Neural progenitor cell (in vitro differentiated cells): ENCODE measurements around the gene ZCWPW2. TPM values are rescaled to one million over a fixed set of nuclear protein-coding genes. Genes with fewer than 3 reads are reported as not detected.
A peak's percentile ranks its signal among the peaks of the same experiment; 100 is the strongest.

Experiments used
- DNase-seq: peaks from one replicate; pipeline ENCODE4 v3.0.0-alpha.2; 2016; ENCODE audit warnings: low spot score
- H2AFZ ChIP-seq: fragments of 200-600 bp; sonication (generic); replicated peaks from 2 replicates; pipeline ENCODE4 v1.6.1; 2016; ENCODE audit warnings: antibody characterized with exemption
- H3F3A ChIP-seq: fragments of 200-600 bp; sonication (generic); 2 replicates; pipeline ENCODE4 v1.6.1; 2016; ENCODE audit warnings: antibody characterized with exemption, low read depth
- H3K27ac ChIP-seq: fragments of 200-600 bp; sonication (generic); 2 replicates; pipeline ENCODE4 v1.5.1; 2016; ENCODE audit warnings: mild to moderate bottlenecking
- H3K27me3 ChIP-seq: fragments of 200-600 bp; sonication (generic); 2 replicates; pipeline ENCODE4 v1.6.1; 2016; ENCODE audit warnings: mild to moderate bottlenecking, moderate library complexity
- H3K36me3 ChIP-seq: fragments of 200-600 bp; sonication (generic); 2 replicates; pipeline ENCODE4 v1.5.1; 2016
- H3K4me1 ChIP-seq: fragments of 200-600 bp; sonication (generic); 2 replicates; pipeline ENCODE4 v1.6.1; 2016; ENCODE audit warnings: mixed run types
- H3K4me2 ChIP-seq: fragments of 200-600 bp; sonication (generic); 2 replicates; pipeline ENCODE4 v1.6.1; 2016
- H3K4me3 ChIP-seq: fragments of 200-600 bp; sonication (generic); 2 replicates; pipeline ENCODE4 v1.5.1; 2016
- H3K79me2 ChIP-seq: fragments of 200-600 bp; sonication (generic); 2 replicates; pipeline ENCODE4 v1.6.1; 2016; ENCODE audit warnings: low read depth
- H3K9ac ChIP-seq: fragments of 200-600 bp; sonication (generic); 2 replicates; pipeline ENCODE4 v1.6.1; 2016
- H3K9me3 ChIP-seq: fragments of 200-600 bp; sonication (generic); 2 replicates; pipeline ENCODE4 v1.5.1; 2016; ENCODE audit warnings: low read depth
- H4K20me1 ChIP-seq: fragments of 200-600 bp; sonication (generic); 2 replicates; pipeline ENCODE4 v1.6.1; 2016; ENCODE audit warnings: low read depth
- H3K27ac Mint-ChIP-seq: 3 replicates; pipeline ENCODE4 v1.8.0; 2021; ENCODE audit warnings: mixed read lengths
- H3K27me3 Mint-ChIP-seq: 2 replicates; pipeline ENCODE4 v1.8.0; 2022; ENCODE audit warnings: low read depth, mild to moderate bottlenecking, inconsistent platforms, moderate library complexity, mixed read lengths; ENCODE audit not compliant: insufficient read depth
- H3K36me3 Mint-ChIP-seq: 3 replicates; pipeline ENCODE4 v1.8.0; 2021; ENCODE audit warnings: mixed read lengths
- H3K4me1 Mint-ChIP-seq: 3 replicates; pipeline ENCODE4 v1.8.0; 2021; ENCODE audit warnings: mixed read lengths
- H3K4me3 Mint-ChIP-seq: 3 replicates; pipeline ENCODE4 v1.8.0; 2021; ENCODE audit warnings: mild to moderate bottlenecking, moderate library complexity, mixed read lengths
- H3K9me3 Mint-ChIP-seq: 3 replicates; pipeline ENCODE4 v1.8.0; 2020; ENCODE audit warnings: mixed read lengths
- CTCF ChIP-seq: fragments of 200-600 bp; sonication (generic); IDR thresholded peaks from 2 replicates; pipeline ENCODE4 v1.5.1; 2017; ENCODE audit warnings: antibody characterized with exemption, mild to moderate bottlenecking
- EZH2 ChIP-seq: fragments of 200-600 bp; sonication (generic); IDR thresholded peaks from 2 replicates; pipeline ENCODE4 v1.6.1; 2017; ENCODE audit warnings: antibody characterized with exemption, mild to moderate bottlenecking, moderate library complexity
- EZH2phosphoT487 ChIP-seq: fragments of 200-600 bp; sonication (generic); IDR thresholded peaks from 2 replicates; pipeline ENCODE4 v1.6.1; 2017; ENCODE audit warnings: antibody characterized with exemption
- total RNA-seq: library from RNA; depleted of rRNA; stranded (reverse); fragments of >200 nt; gene quantifications from 2 replicates; pipeline ENCODE4 v1.2.3, GENCODE V29; 2015; ENCODE audit warnings: low replicate concordance

Gene ZCWPW2
- total RNA-seq, 1 donor from 2014 or later = 0.60 TPM

GRCh38 chr3:28476194-28476593, 127.7 kb downstream of the ZCWPW2 start:
- no peak overlapping the region for H3K9ac ChIP-seq
- no peaks in the 10 kb centered on the region for H3K27me3 ChIP-seq
- H3K79me2 ChIP-seq = no peaks in the 10 kb centered on the region
- H3K4me1 ChIP-seq = no peaks in the 10 kb centered on the region
- H3K9me3 ChIP-seq = no peaks in the 10 kb centered on the region
- no peaks in the 10 kb centered on the region for H3K4me1 Mint-ChIP-seq
- no peaks in the 10 kb centered on the region for H3K36me3 Mint-ChIP-seq
- H3K4me3 Mint-ChIP-seq = no peak overlapping the region
- no peak for TF ChIP-seq EZH2
- TF ChIP-seq EZH2phosphoT487 = no peak
- peak; percentile 74 for TF ChIP-seq CTCF
- H3F3A ChIP-seq = no peaks in the 10 kb centered on the region
- H4K20me1 ChIP-seq = no peaks in the 10 kb centered on the region
- H3K9me3 Mint-ChIP-seq = peaks cover 8% of the 10 kb centered on the region
- no peak overlapping the region for H3K27ac ChIP-seq
- no peak overlapping the region for H2AFZ ChIP-seq
- no peak overlapping the region for H3K4me2 ChIP-seq
- no peak overlapping the region for H3K27ac Mint-ChIP-seq
- peaks cover 2% of the 10 kb centered on the region for H3K27me3 Mint-ChIP-seq
- H3K36me3 ChIP-seq = no peaks in the 10 kb centered on the region
- DNase-seq = peak; percentile 65
- no peak overlapping the region for H3K4me3 ChIP-seq

GRCh38 chr3:28476764-28477163, 128.2 kb downstream of the ZCWPW2 start:
- Mint-ChIP-seq H3K4me1 (no peaks in the 10 kb centered on the region), H3K9me3 (peaks cover 7% of the 10 kb centered on the region), H3K27me3 (peaks cover 2% of the 10 kb centered on the region), H3K36me3 (no peaks in the 10 kb centered on the region), H3K4me3 (no peak overlapping the region), H3K27ac (no peak overlapping the region)
- Histone ChIP-seq H3K36me3 (no peaks in the 10 kb centered on the region), H3K9ac (no peak overlapping the region), H3K4me3 (no peak overlapping the region), H3K9me3 (no peaks in the 10 kb centered on the region), H3K4me1 (no peaks in the 10 kb centered on the region), H3K27me3 (no peaks in the 10 kb centered on the region), H3K27ac (no peak overlapping the region), H3K4me2 (no peak overlapping the region), H4K20me1 (no peaks in the 10 kb centered on the region), H2AFZ (no peak overlapping the region), H3F3A (no peaks in the 10 kb centered on the region), H3K79me2 (no peaks in the 10 kb centered on the region)
- TF ChIP-seq EZH2 (no peak), CTCF (no peak), EZH2phosphoT487 (no peak)
- DNase-seq = no peak

GRCh38 chr3:28485164-28485563, 136.6 kb downstream of the ZCWPW2 start:
- Histone ChIP-seq H2AFZ (no peak overlapping the region), H3K4me3 (no peak overlapping the region), H3K4me2 (no peak overlapping the region), H3K79me2 (no peaks in the 10 kb centered on the region), H3K27ac (no peak overlapping the region), H4K20me1 (no peaks in the 10 kb centered on the region), H3K27me3 (no peaks in the 10 kb centered on the region), H3F3A (no peaks in the 10 kb centered on the region), H3K36me3 (no peaks in the 10 kb centered on the region), H3K9me3 (no peaks in the 10 kb centered on the region), H3K4me1 (peaks cover 4% of the 10 kb centered on the region), H3K9ac (no peak overlapping the region)
- no peaks in the 10 kb centered on the region for H3K36me3 Mint-ChIP-seq
- H3K9me3 Mint-ChIP-seq = peaks cover 14% of the 10 kb centered on the region
- DNase-seq = no peak
- H3K4me3 Mint-ChIP-seq = no peak overlapping the region
- no peak overlapping the region for H3K27ac Mint-ChIP-seq
- H3K4me1 Mint-ChIP-seq = peaks cover 3% of the 10 kb centered on the region
- no peaks in the 10 kb centered on the region for H3K27me3 Mint-ChIP-seq
- TF ChIP-seq EZH2phosphoT487 (no peak), EZH2 (no peak), CTCF (no peak)

- Histone ChIP-seq H4K20me1 (no peaks in the 10 kb centered on the region), H3K27me3 (no peaks in the 10 kb centered on the region), H3K4me1 (no peaks in the 10 kb centered on the region), H3K9me3 (no peaks in the 10 kb centered on the region), H2AFZ (no peak overlapping the region), H3K4me2 (no peak overlapping the region), H3K4me3 (no peak overlapping the region), H3K79me2 (no peaks in the 10 kb centered on the region), H3F3A (no peaks in the 10 kb centered on the region), H3K9ac (no peak overlapping the region), H3K36me3 (no peaks in the 10 kb centered on the region), H3K27ac (no peak overlapping the region)
- DNase-seq = no peak
- Mint-ChIP-seq H3K9me3 (peaks cover 2% of the 10 kb centered on the region), H3K4me1 (no peaks in the 10 kb centered on the region), H3K27ac (no peak overlapping the region), H3K27me3 (no peaks in the 10 kb centered on the region), H3K4me3 (no peak overlapping the region), H3K36me3 (no peaks in the 10 kb centered on the region)
- no peak for TF ChIP-seq EZH2phosphoT487
- no peak for TF ChIP-seq CTCF
- no peak for TF ChIP-seq EZH2
These were observed 146.8 kb downstream of the ZCWPW2 start for GRCh38 chr3:28495301-28495700.
